ENCODE results near the gene GFM1.

- no peak for TF ChIP-seq CTCF (optimal IDR thresholded peaks at IDR 0.05 in 1 of 3, IDR thresholded peaks at IDR 0.05 in 1 of 3, conservative IDR thresholded peaks at IDR 0.05 in 1 of 3; ENCODE audit: extremely low read depth in 1 of 3, insufficient read depth in 2 of 3, low read length in 3 of 3)
- TF ChIP-seq EZH2 (IDR thresholded peaks at IDR 0.05; ENCODE audit: low read length) = no peak
Observed at GRCh38 chr3:158713094-158713499, 68.8 kb downstream of the GFM1 start.
